ENCODE measurements around the gene TBC1D32. TPM values are rescaled to one million over a fixed set of nuclear protein-coding genes. Genes with fewer than 3 reads are reported as not detected.
"Not testable (repeated sequence)": the region's sequence is repeated elsewhere in the genome, so short reads cannot be mapped to it uniquely, and the experiment has no call there.

TBC1D32 gene
- total RNA-seq, 1 donor from 2014 or later, result 24.2 TPM

GRCh38 chr6:121223930-121224329 is 110.3 kb downstream of the TBC1D32 start:
- no peak overlapping the region for H3K27ac Mint-ChIP-seq (ENCODE audit: unreplicated experiment)
- H3K4me3 Mint-ChIP-seq (ENCODE audit: unreplicated experiment), result no peak overlapping the region
- no peak for DNase-seq
- H3K9me3 Mint-ChIP-seq (ENCODE audit: unreplicated experiment), result no peaks in the 10 kb centered on the region
- no peak for TF ChIP-seq CTCF (IDR thresholded peaks at IDR 0.05; ENCODE audit: partially characterized antibody, unreplicated experiment)
- peaks cover 3% of the 10 kb centered on the region for H3K36me3 Mint-ChIP-seq (ENCODE audit: unreplicated experiment)
- no peaks in the 10 kb centered on the region for H3K4me1 Mint-ChIP-seq (ENCODE audit: low read depth, unreplicated experiment)
- H3K27me3 Mint-ChIP-seq (ENCODE audit: unreplicated experiment), result no peaks in the 10 kb centered on the region

- Mint-ChIP-seq H3K4me3 (ENCODE audit: unreplicated experiment) (no peak overlapping the region), H3K4me1 (ENCODE audit: low read depth, unreplicated experiment) (no peaks in the 10 kb centered on the region), H3K27ac (ENCODE audit: unreplicated experiment) (no peak overlapping the region), H3K36me3 (ENCODE audit: unreplicated experiment) (peaks cover 8% of the 10 kb centered on the region), H3K9me3 (ENCODE audit: unreplicated experiment) (no peaks in the 10 kb centered on the region), H3K27me3 (ENCODE audit: unreplicated experiment) (no peaks in the 10 kb centered on the region)
- no peak for TF ChIP-seq CTCF (IDR thresholded peaks at IDR 0.05; ENCODE audit: partially characterized antibody, unreplicated experiment)
- no peak for DNase-seq
Measured at GRCh38 chr6:121223212-121223611, 111.1 kb downstream of the TBC1D32 start.

- Mint-ChIP-seq H3K27me3 (ENCODE audit: unreplicated experiment) (no peaks in the 10 kb centered on the region), H3K4me1 (ENCODE audit: low read depth, unreplicated experiment) (no peaks in the 10 kb centered on the region), H3K36me3 (ENCODE audit: unreplicated experiment) (peaks cover 14% of the 10 kb centered on the region), H3K4me3 (ENCODE audit: unreplicated experiment) (no peak overlapping the region), H3K27ac (ENCODE audit: unreplicated experiment) (no peak overlapping the region), H3K9me3 (ENCODE audit: unreplicated experiment) (no peaks in the 10 kb centered on the region)
- no peak for DNase-seq
- peak; percentile 58 for TF ChIP-seq CTCF (IDR thresholded peaks at IDR 0.05; ENCODE audit: partially characterized antibody, unreplicated experiment)
Measured at GRCh38 chr6:121222656-121223055, 111.6 kb downstream of the TBC1D32 start.

- no peaks in the 10 kb centered on the region for H3K27me3 Mint-ChIP-seq (ENCODE audit: unreplicated experiment)
- peaks cover 33% of the 10 kb centered on the region for H3K36me3 Mint-ChIP-seq (ENCODE audit: unreplicated experiment)
- no peaks in the 10 kb centered on the region for H3K4me1 Mint-ChIP-seq (ENCODE audit: low read depth, unreplicated experiment)
- no peak for DNase-seq
- no peak overlapping the region for H3K4me3 Mint-ChIP-seq (ENCODE audit: unreplicated experiment)
- H3K9me3 Mint-ChIP-seq (ENCODE audit: unreplicated experiment), result peaks cover 7% of the 10 kb centered on the region
- TF ChIP-seq CTCF (IDR thresholded peaks at IDR 0.05; ENCODE audit: partially characterized antibody, unreplicated experiment), result no peak
- no peak overlapping the region for H3K27ac Mint-ChIP-seq (ENCODE audit: unreplicated experiment)
Measured at GRCh38 chr6:121216928-121217327, 117.4 kb downstream of the TBC1D32 start.

- DNase-seq; H3K9me3 Mint-ChIP-seq (ENCODE audit: unreplicated experiment); H3K27ac Mint-ChIP-seq (ENCODE audit: unreplicated experiment); H3K4me3 Mint-ChIP-seq (ENCODE audit: unreplicated experiment); H3K27me3 Mint-ChIP-seq (ENCODE audit: unreplicated experiment); H3K4me1 Mint-ChIP-seq (ENCODE audit: low read depth, unreplicated experiment): not testable (repeated sequence)
- peaks cover 26% of the 10 kb centered on the region for H3K36me3 Mint-ChIP-seq (ENCODE audit: unreplicated experiment)
Measured at GRCh38 chr6:121213341-121213740, 120.9 kb downstream of the TBC1D32 start.

- DNase-seq, result no peak
- no peaks in the 10 kb centered on the region for H3K4me1 Mint-ChIP-seq (ENCODE audit: low read depth, unreplicated experiment)
- H3K36me3 Mint-ChIP-seq (ENCODE audit: unreplicated experiment), result peaks cover 14% of the 10 kb centered on the region
- H3K27ac Mint-ChIP-seq (ENCODE audit: unreplicated experiment), result no peak overlapping the region
- no peak overlapping the region for H3K4me3 Mint-ChIP-seq (ENCODE audit: unreplicated experiment)
- peaks cover 7% of the 10 kb centered on the region for H3K9me3 Mint-ChIP-seq (ENCODE audit: unreplicated experiment)
- no peak for TF ChIP-seq CTCF (IDR thresholded peaks at IDR 0.05; ENCODE audit: partially characterized antibody, unreplicated experiment)
- peaks cover 3% of the 10 kb centered on the region for H3K27me3 Mint-ChIP-seq (ENCODE audit: unreplicated experiment)
Measured at GRCh38 chr6:121210943-121211342, 123.3 kb downstream of the TBC1D32 start.

Data from glutamatergic neuron (in vitro differentiated cells).